Amniotic stem cell (primary cell): ENCODE results near the gene PPARG.
A peak's percentile ranks its signal among the peaks of the same experiment; 100 is the strongest.
"Not testable (repeated sequence)": the region's sequence is repeated elsewhere in the genome, so short reads cannot be mapped to it uniquely, and the experiment has no call there.

Experiments used
- DNase-seq: peaks from one replicate; lab custom pipeline; 2025; lab: John Stamatoyannopoulos, UW

Gene PPARG

DNA sequence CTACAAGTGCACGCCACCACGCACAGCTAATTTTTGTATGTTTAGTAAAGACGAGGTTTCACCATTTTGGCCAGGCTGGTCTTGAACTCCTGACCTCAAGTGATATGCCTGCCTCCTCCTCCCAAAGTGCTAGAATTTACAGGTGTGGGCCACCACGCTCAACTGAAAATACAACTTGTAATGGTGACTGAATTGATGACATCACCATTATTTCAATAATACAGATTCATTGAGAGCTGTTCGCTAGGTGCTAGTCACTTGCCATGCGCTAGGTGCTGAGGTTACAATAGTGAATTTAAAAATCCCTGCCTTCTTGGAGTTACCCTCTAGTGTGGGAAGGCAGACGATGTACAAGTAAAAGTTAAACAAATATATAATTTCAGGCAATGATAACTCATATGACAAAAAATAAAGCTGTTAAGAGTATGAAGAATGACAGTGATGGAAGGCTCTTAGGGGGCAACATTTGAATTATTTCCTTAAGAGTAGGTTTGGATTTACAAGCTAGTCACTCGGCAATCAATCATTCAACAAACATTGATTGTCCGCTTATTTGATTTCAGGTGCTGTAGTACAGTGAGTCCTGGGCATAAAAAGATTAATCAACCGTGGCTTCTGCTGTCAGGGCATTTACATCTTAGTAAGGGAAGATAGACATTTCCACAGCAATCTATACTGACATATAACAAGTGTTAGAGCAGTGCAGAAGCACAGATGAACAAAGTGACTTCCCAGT is 9.1 kb upstream of the PPARG start:
- no peak for DNase-seq

- DNase-seq = no peak
Observed at GRCh38 chr3:12280357-12280806, 8.5 kb upstream of the PPARG start.

- no peak for DNase-seq
Observed at GRCh38 chr3:12284591-12284990, 4.3 kb upstream of the PPARG start.

DNA sequence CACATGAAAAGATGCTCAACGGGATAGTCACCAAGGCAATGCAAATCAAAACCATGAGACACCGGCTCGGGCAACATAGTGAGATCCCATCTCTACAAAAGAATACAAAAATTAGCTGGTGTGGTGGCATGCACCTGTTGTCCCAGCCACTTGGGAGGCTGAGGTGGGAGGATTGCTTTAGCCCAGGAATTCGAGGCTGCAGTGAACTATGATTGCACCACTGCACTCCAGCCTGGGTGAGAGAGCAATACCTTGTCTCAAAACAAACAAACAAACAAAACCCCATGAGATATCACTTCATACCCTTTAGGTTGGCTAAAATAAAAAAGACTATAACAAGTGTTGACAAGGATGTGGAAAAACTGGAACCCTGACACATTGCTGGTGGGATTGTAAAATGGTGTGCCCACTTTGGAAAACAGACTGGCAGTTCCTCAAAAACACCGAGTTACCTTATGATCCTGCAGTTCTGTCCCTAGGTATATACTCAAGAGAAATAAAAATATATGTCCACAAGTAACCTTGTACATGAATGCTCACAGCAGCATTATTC is 3.8 kb upstream of the PPARG start:
- DNase-seq = no peak

GRCh38 chr3:12285779-12286178 is 3.1 kb upstream of the PPARG start:
- not testable (repeated sequence) for DNase-seq

DNA sequence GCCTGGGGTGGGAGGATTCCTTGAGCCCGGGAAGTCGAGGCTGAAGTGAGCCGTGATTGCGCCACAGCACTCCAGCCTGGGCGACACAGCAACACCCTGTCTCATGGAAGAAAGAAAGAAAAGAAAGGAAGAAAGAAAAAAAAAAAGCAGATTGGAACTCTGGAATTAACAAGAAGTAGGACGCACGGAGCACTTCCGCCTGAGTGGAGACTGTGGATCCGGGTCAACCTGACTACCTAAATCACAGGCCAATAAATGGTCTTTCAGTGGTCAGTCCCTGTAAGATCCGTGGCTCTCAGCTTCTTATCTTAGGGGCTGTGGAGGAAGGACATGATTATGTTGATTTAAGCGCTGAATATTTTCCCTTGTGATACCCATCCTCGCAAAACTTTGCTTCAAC is 2.4 kb upstream of the PPARG start:
- DNase-seq = no peak

GRCh38 chr3:12286927-12287726 is 1.7 kb upstream of the PPARG start:
- no peak for DNase-seq

- no peak for DNase-seq
Observed at GRCh38 chr3:12287727-12288181, 1.1 kb upstream of the PPARG start.

DNA sequence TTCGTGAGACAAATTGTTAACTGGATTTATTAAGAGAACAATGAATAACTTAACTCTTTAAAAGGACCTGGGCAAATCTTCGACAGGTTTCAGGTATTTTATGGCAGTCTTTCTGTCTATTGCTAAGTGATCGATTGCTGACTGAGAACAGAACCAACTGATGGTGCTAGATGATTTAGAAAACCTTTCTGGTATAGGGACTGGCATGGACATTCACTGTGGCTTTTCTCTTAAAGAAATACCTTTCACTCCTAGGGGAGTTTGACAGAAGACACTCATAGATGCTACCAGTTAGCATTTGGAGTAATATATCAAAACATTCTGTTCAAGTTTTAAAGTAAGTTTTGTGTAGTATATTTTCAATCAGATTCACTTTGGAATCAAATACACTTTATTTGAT is 654 bp downstream of the PPARG start:
- no peak for DNase-seq

DNA sequence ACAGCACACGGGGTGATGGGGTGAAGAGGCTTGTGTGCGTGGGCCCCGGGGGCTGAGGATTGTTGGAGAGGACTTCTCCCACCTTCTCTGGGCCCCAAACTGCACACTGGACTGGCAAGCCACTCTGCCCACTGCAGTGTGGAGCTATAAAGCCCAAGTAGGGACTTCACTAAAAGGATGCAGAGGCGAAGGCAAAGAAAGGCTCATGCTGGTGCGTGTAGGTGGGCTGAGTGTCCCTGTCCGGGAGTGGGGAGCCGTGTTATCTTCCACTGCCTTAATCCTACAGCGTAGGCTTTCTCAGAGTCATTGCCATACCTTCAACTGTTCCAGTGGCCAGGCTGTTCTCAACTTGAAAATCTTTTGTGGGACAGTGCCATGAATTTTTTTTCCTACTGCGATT is 3.9 kb downstream of the PPARG start:
- no peak for DNase-seq

GRCh38 chr3:12294885-12295580 is 6.2 kb downstream of the PPARG start:
- DNase-seq = peak; percentile 44

DNA sequence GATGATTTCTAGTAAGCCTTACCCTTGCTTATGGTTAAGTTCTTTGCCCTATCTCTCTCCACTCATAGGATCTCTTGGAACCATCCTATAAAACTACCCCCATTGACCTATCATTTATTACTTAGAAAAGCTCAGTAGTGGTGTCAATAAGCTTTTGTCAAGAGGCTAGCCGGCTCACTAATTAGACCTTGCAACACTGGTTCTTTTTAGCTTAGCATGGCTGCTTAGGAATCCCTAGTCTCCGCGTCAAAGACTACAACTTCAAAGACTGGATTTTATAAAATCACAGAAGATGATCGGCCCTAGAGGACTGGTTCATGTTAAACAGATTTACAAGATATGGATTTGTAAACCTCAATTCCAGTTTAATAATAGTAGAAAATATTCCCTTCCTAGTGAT is 7.6 kb downstream of the PPARG start:
- no peak for DNase-seq

DNA sequence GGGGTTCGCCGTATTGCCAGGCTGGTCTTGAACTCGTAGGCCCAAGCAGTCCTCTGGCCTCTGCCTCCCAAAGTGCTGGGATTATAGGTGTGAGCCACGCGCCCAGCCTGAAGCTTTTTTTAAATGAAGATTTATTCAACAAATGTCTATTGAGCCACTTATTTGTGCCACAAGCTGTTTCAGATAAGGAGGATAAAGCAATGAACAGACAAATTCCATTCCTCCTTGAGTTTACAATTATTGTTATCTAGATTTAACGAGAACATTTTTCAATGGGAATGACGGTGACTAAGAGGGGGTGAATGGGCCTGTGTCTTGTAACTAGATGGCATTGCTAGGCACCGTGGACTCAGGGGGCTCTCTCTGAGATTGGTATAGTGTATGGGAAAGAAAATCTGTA is 10.2 kb downstream of the PPARG start:
- no peak for DNase-seq

GRCh38 chr3:12300137-12300536 is 11.3 kb downstream of the PPARG start:
- DNase-seq = no peak

DNA sequence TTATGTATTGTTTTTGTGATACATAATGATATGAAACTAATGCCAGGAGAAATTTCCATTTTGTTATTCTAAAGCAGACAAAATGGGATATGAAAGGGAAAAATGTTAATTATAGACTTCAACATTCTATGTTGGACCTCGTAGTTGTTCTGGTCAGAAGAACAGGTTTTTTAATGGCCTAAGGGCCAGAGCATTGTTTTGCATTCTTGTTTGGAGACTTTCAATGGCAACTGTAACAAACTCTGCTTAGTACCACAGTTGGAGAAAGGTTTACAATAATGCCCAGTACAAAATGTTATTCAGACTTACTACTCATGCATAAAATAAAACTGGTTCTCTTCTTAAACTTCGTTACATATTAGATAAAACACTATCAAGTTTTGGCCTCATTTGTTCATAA is 12.2 kb downstream of the PPARG start:
- DNase-seq = no peak

- no peak for DNase-seq
Observed at GRCh38 chr3:12301513-12301912, 12.6 kb downstream of the PPARG start.

- no peak for DNase-seq
Observed at GRCh38 chr3:12302564-12302963, 13.7 kb downstream of the PPARG start.

- no peak for DNase-seq
Observed at GRCh38 chr3:12303534-12303933, 14.7 kb downstream of the PPARG start.

- no peak for DNase-seq
Observed at GRCh38 chr3:12303993-12304392, 15.1 kb downstream of the PPARG start.

DNA sequence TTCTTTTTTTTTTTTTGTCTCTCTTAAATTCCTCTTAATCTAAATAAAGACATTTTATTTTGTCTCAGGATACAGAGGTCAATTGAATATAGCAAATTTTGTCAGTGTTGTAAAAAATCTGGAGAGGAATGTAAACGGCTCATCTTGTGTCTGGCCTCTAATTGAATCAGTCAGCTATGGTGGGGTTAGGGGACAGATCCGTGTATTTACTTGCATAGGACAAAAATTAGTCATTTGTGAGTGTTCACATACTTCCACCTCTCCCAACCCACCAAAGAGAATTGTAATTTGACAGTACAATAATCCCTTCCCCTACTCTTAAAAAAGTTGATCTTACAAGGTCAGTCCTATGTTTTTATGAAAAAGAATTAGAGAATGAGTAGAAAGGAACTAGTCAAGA is 18.3 kb downstream of the PPARG start:
- DNase-seq = no peak

DNA sequence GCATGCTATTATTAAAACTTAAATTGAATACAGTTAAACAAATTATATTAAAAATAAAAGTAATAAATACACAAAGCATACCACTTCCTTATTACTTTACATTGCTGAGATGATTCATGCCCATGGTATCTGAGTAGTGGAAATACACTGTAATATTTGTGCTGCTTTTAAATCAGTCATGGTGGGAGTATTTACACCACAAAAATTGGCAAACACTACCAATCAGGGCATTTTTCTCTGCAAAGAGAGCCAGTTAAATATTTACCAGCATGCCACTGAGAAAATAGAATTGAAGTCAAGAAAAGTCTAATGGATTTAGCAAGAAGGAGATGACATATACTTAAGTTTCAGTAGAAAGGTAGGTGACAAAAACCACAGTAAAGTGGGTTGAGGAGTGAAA is 19.6 kb downstream of the PPARG start:
- DNase-seq = peak; percentile 35

DNA sequence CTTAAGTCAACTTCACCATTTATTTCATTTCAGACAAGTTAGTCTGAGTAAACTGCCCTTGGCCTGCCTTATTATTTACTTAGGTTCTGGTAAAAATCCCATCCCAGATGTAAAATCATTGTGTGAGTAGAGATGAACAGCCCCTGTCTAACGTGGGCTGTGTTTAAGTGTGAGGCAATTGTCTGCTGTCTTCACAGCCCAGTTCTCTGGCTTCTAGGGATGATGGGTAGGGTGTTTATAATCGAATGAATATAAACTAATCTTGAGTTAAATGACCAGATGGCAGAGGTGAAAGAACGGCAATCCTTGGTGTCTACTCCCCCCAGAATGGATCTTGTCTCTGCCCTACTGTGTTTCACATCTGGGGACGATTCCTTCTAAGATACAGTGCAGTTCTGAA is 20.8 kb downstream of the PPARG start:
- no peak for DNase-seq

DNA sequence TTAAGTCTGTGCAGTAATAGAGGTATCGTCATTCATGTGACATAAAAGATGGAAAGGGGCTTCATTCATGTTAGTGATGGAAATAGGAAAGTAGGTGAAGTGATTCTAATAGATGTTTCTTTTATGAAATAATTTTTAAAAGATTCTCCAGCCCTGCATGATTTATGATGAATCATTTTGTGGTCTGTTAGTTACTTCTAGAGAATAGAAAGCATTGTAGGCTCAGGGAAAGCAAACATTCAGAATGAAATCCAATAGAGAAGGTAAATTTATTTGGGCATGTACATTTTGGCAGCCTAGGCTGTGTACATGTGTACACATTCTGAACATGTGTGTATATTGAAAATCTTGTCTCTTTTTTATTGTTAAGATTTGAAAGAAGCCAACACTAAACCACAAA is 23.1 kb downstream of the PPARG start:
- DNase-seq = no peak
